A673 (cell line): ENCODE data around the gene ELFN2.

Source experiments
- CTCF ChIP-seq: fragments of 300-800, 200-600 bp; sonication (generic); conservative IDR thresholded peaks from 2 replicates; pipeline ENCODE4 v1.5.1; 2017; ENCODE audit warnings: low read depth, mild to moderate bottlenecking, antibody characterized with exemption, low read length, moderate library complexity, mixed read lengths
- EZH2 ChIP-seq: fragments of 200-600 bp; sonication (generic); IDR thresholded peaks from 2 replicates; pipeline ENCODE4 v1.6.1; 2017; ENCODE audit warnings: borderline replicate concordance, low read depth, mild to moderate bottlenecking, mixed read lengths, antibody characterized with exemption, low read length; ENCODE audit not compliant: poor library complexity, severe bottlenecking

DNA sequence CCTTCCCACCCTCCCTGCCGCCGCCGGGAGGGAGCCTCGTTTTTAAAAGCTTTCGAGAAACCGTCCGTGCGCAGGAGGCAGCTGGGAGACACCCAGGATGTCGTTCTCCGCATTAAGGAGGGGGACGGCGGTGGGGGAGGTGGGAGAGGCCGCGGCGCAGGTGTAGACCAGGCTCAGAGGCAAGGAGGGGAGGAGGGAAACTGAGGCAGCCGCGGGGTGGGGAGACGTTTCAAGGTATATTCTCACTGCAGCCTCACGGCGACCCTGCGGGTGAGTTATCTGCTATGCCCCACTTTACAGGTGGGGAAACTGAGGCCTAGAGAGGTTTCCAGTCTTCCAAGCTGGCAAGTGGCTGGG lies 102.3 kb downstream of the ELFN2 start:
- TF ChIP-seq CTCF, result no peak
- TF ChIP-seq EZH2, result no peak
